H1 (cell line): ENCODE data around the gene CATSPERD. TPM values are rescaled to one million over a fixed set of nuclear protein-coding genes. Genes with fewer than 3 reads are reported as not detected.

ENCODE experiments used
- CTCF ChIA-PET: fragments of 300-600 bp; sonication (Branson Sonifier 250); formaldehyde crosslinking; loops from one replicate; lab custom pipeline; 2021; ENCODE audit not compliant: partially characterized antibody; lab: Charles Lee
- POLR2A ChIA-PET: fragments of 300-600 bp; sonication (Branson Sonifier 250); formaldehyde crosslinking; loops from one replicate; lab custom pipeline; 2021; ENCODE audit warnings: inconsistent platforms; ENCODE audit not compliant: partially characterized antibody; lab: Charles Lee
- DNase-seq, 2 experiments: peaks; one replicate each; pipeline versions ENCODE4 v3.0.0 to v3.0.0-alpha.2; 2010 to 2022; ENCODE audit warnings: low spot score in 2 of 2, low read depth in 1 of 2, mixed read lengths in 1 of 2
- FAIRE-seq: peaks from 2 replicates; lab custom pipeline; 2011; peaks lifted over from hg19 to GRCh38; lab: Jason Lieb, UNC
- H2AFZ ChIP-seq: 2 replicates; pipeline ENCODE4 v1.8.1; 2012; ENCODE audit warnings: low read length, inconsistent platforms
- H2AK5ac ChIP-seq: 2 replicates; pipeline ENCODE4 v1.6.1; 2013; ENCODE audit warnings: low read depth, low read length
- H2BK120ac ChIP-seq: replicated peaks from 2 replicates; pipeline ENCODE3; 2013; ENCODE audit warnings: low read depth, low read length, inconsistent platforms
- H2BK12ac ChIP-seq: 2 replicates; pipeline ENCODE4 v1.6.1; 2013; ENCODE audit warnings: low read depth, low read length
- H2BK15ac ChIP-seq: 2 replicates; pipeline ENCODE4 v1.6.1; 2013; ENCODE audit warnings: low read length
- H2BK20ac ChIP-seq: 2 replicates; pipeline ENCODE4 v1.6.1; 2013; ENCODE audit warnings: low read length
- H2BK5ac ChIP-seq: 2 replicates; pipeline ENCODE4 v1.6.1; 2013; ENCODE audit warnings: low read depth, low read length
- H3K14ac ChIP-seq: 2 replicates; pipeline ENCODE4 v1.6.1; 2013; ENCODE audit warnings: inconsistent platforms; ENCODE audit not compliant: insufficient read length
- H3K18ac ChIP-seq: 2 replicates; pipeline ENCODE4 v1.6.1; 2013; ENCODE audit warnings: low read length; ENCODE audit errors: extremely low read depth
- H3K23ac ChIP-seq: 2 replicates; pipeline ENCODE4 v1.6.1; 2013; ENCODE audit warnings: inconsistent platforms; ENCODE audit not compliant: insufficient read length
- H3K23me2 ChIP-seq: 2 replicates; pipeline ENCODE4 v1.6.1; 2013; ENCODE audit warnings: low read depth, low read length
- H3K27ac ChIP-seq: 2 replicates; pipeline ENCODE4 v1.6.1; 2011; ENCODE audit warnings: low read depth, low read length, inconsistent platforms
- H3K27me3 ChIP-seq, 4 experiments: replicated peaks in 1 of 4; 1 replicate in 1 of 4; 2 replicates in 3 of 4; pipeline versions ENCODE4 v1.6.1 to v1.8.1; 2011 to 2013; ENCODE audit warnings: low read length in 3 of 4, mild to moderate bottlenecking in 3 of 4, inconsistent platforms in 2 of 4, mixed read lengths in 2 of 4, moderate library complexity in 1 of 4; ENCODE audit not compliant: control insufficient read depth in 3 of 4, insufficient read depth in 3 of 4; ENCODE audit errors: extremely low read depth in 1 of 4
- H3K36me3 ChIP-seq, 4 experiments: 2 replicates each; pipeline versions ENCODE4 v1.6.1 to v1.8.1; 2011 to 2013; ENCODE audit warnings: mild to moderate bottlenecking in 4 of 4, low read length in 3 of 4, moderate library complexity in 2 of 4, control low read depth in 1 of 4, inconsistent platforms in 1 of 4; ENCODE audit not compliant: insufficient read depth in 4 of 4, control insufficient read depth in 2 of 4
- H3K4ac ChIP-seq: replicated peaks from 2 replicates; pipeline ENCODE3; 2013; ENCODE audit warnings: low read length, low read depth, mixed read lengths, inconsistent platforms; ENCODE audit not compliant: insufficient read length
- H3K4me1 ChIP-seq, 4 experiments: replicated peaks in 1 of 4; 1 replicate in 1 of 4; 2 replicates in 3 of 4; pipeline versions ENCODE4 v1.6.1 to v1.8.1; 2011 to 2013; ENCODE audit warnings: low read length in 3 of 4, inconsistent platforms in 2 of 4, mixed read lengths in 1 of 4; ENCODE audit not compliant: insufficient read depth in 4 of 4, control insufficient read depth in 3 of 4
- H3K4me2 ChIP-seq, 2 experiments: 2 replicates each; pipeline versions ENCODE4 v1.6.1 to v1.8.1; 2011 to 2013; ENCODE audit warnings: low read depth in 2 of 2, low read length in 2 of 2, control low read depth in 1 of 2, inconsistent platforms in 1 of 2, mild to moderate bottlenecking in 1 of 2; ENCODE audit not compliant: insufficient read depth in 1 of 2
- H3K4me3 ChIP-seq, 4 experiments: fragments of 200-600, 300-600 bp in 1 of 4; sonication (generic), shearing (Covaris generic), sonication (Bioruptor Twin) in 1 of 4; 2 replicates each; pipeline versions ENCODE4 v1.5.1 to v1.8.1; 2011 to 2016; ENCODE audit warnings: low read length in 4 of 4, low read depth in 3 of 4, control low read depth in 2 of 4, inconsistent platforms in 2 of 4, mild to moderate bottlenecking in 2 of 4, mixed read lengths in 1 of 4, moderate library complexity in 1 of 4; ENCODE audit not compliant: insufficient read depth in 2 of 4; ENCODE audit errors: extremely low read depth in 1 of 4
- H3K56ac ChIP-seq: replicated peaks from 2 replicates; pipeline ENCODE3; 2013; ENCODE audit warnings: low read depth, mild to moderate bottlenecking, mixed read lengths, low read length, inconsistent platforms; ENCODE audit not compliant: insufficient read length
- H3K79me1 ChIP-seq: 2 replicates; pipeline ENCODE4 v1.6.1; 2013; ENCODE audit warnings: low read depth, low read length, control low read depth
- H3K79me2 ChIP-seq, 2 experiments: 2 replicates each; pipeline versions ENCODE4 v1.6.1 to v1.8.1; 2012 to 2013; ENCODE audit warnings: low read length in 2 of 2, mild to moderate bottlenecking in 2 of 2, inconsistent platforms in 1 of 2; ENCODE audit not compliant: insufficient read depth in 2 of 2, control insufficient read depth in 1 of 2
- H3K9ac ChIP-seq, 4 experiments: replicated peaks in 1 of 4; 1 replicate in 1 of 4; 2 replicates in 3 of 4; pipeline versions ENCODE4 v1.6.1 to v1.8.1; 2011 to 2013; ENCODE audit warnings: low read depth in 3 of 4, low read length in 3 of 4, control low read depth in 2 of 4, mild to moderate bottlenecking in 2 of 4, moderate library complexity in 2 of 4, inconsistent platforms in 1 of 4; ENCODE audit errors: extremely low read depth in 1 of 4
- H3K9me3 ChIP-seq, 2 experiments: 2 replicates each; pipeline versions ENCODE4 v1.6.1 to v1.8.1; 2012 to 2013; ENCODE audit warnings: mild to moderate bottlenecking in 2 of 2, moderate library complexity in 2 of 2, control low read depth in 1 of 2, inconsistent platforms in 1 of 2, low read depth in 1 of 2, low read length in 1 of 2, mixed read lengths in 1 of 2; ENCODE audit not compliant: insufficient read depth in 2 of 2
- H4K20me1 ChIP-seq, 2 experiments: replicated peaks in 1 of 2; 2 replicates each; pipeline versions ENCODE3 to v1.8.1; 2011 to 2013; ENCODE audit warnings: inconsistent platforms in 2 of 2, low read length in 2 of 2, mild to moderate bottlenecking in 1 of 2; ENCODE audit not compliant: insufficient read depth in 2 of 2, control insufficient read depth in 1 of 2
- H4K5ac ChIP-seq: 2 replicates; pipeline ENCODE4 v1.6.1; 2013; ENCODE audit warnings: low read length, low read depth, mixed read lengths, inconsistent platforms; ENCODE audit not compliant: insufficient read length
- H4K8ac ChIP-seq: 2 replicates; pipeline ENCODE4 v1.8.0; 2013; ENCODE audit warnings: mild to moderate bottlenecking, moderate library complexity, low read length, inconsistent platforms; ENCODE audit not compliant: insufficient read depth; ENCODE audit errors: extremely low read depth
- H4K91ac ChIP-seq: replicated peaks from 2 replicates; pipeline ENCODE3; 2013; ENCODE audit warnings: low read length, mixed read lengths, inconsistent platforms; ENCODE audit not compliant: insufficient read length
- BCL11A ChIP-seq, 2 experiments: IDR thresholded peaks; one replicate each; pipeline ENCODE4 v1.6.1; 2011; ENCODE audit warnings: low read depth in 2 of 2, low read length in 2 of 2, mild to moderate bottlenecking in 2 of 2
- CREB1 ChIP-seq: IDR thresholded peaks from 2 replicates; pipeline ENCODE4 v1.6.1; 2012; ENCODE audit warnings: inconsistent platforms
- HDAC2 ChIP-seq, 2 experiments: fragments of 300-600 bp in 1 of 2; sonication (generic) in 1 of 2; IDR thresholded peaks; 2 replicates each; pipeline ENCODE4 v1.6.1; 2011 to 2012; ENCODE audit warnings: low read depth in 2 of 2, low read length in 2 of 2, mild to moderate bottlenecking in 2 of 2, moderate library complexity in 2 of 2, borderline replicate concordance in 1 of 2, inconsistent platforms in 1 of 2
- KDM1A ChIP-seq: fragments of 200-600, 300-600 bp; sonication (generic); IDR thresholded peaks from 2 replicates; pipeline ENCODE4 v1.7.1; 2016; ENCODE audit warnings: mild to moderate bottlenecking, low read length, borderline replicate concordance
- MAX ChIP-seq: IDR thresholded peaks from 2 replicates; pipeline ENCODE4 v1.6.1; 2012; ENCODE audit warnings: inconsistent platforms
- NANOG ChIP-seq: IDR thresholded peaks from 2 replicates; pipeline ENCODE4 v1.6.1; 2011; ENCODE audit warnings: low read length, low read depth, mild to moderate bottlenecking, inconsistent platforms; ENCODE audit not compliant: insufficient read depth, poor library complexity, severe bottlenecking
- POLR2A ChIP-seq, 2 experiments: IDR thresholded peaks; 1 replicate in 1 of 2; 2 replicates in 1 of 2; pipeline ENCODE4 v1.6.1; 2011; ENCODE audit warnings: low read depth in 2 of 2, low read length in 2 of 2, mild to moderate bottlenecking in 2 of 2; ENCODE audit errors: control extremely low read depth in 1 of 2
- SIX5 ChIP-seq: IDR thresholded peaks from 2 replicates; pipeline ENCODE4 v1.6.1; 2011; ENCODE audit warnings: mild to moderate bottlenecking, low read depth, low read length
- SP1 ChIP-seq: IDR thresholded peaks from 2 replicates; pipeline ENCODE4 v1.6.1; 2011; ENCODE audit warnings: low read depth, low read length
- TAF7 ChIP-seq: optimal IDR thresholded peaks from 2 replicates; pipeline ENCODE3; 2011; ENCODE audit warnings: low read depth, mild to moderate bottlenecking, inconsistent platforms, low read length, moderate library complexity, borderline replicate concordance
- WGBS, 2 experiments: shearing (Covaris generic) in 1 of 2; methylation state at CpG; one replicate each; pipeline versions ENCODE4 v1.1.6 to v1.1.7; 2013 to 2015; ENCODE audit warnings: low lambda C conversion rate in 2 of 2, mixed read lengths in 2 of 2, inconsistent platforms in 1 of 2, low coverage in 1 of 2, missing lambda C conversion rate in 1 of 2; ENCODE audit not compliant: insufficient replicate concordance in 2 of 2, insufficient coverage in 1 of 2, insufficient read length in 1 of 2; ENCODE audit errors: extremely low coverage in 1 of 2, missing lambda C conversion rate in 1 of 2; 5-methylcytosine and 5-hydroxymethylcytosine counted together
- polyA plus RNA-seq, 7 experiments: library from polyadenylated mRNA; depleted of rRNA in 3 of 7; stranded (reverse) in 5 of 7; unstranded in 2 of 7; fragments of >200 nt in 5 of 7; fragments of 200-250 nt in 2 of 7; gene quantifications; 1 replicate in 5 of 7; 2 replicates in 1 of 7; 4 replicates in 1 of 7; pipeline versions ENCODE4 v1.2.1 to v1.2.3, GENCODE V29; 2011 to 2013; ENCODE audit warnings: missing spikeins in 2 of 7, mixed read lengths in 2 of 7
- total RNA-seq: library from RNA; stranded (reverse); fragmentation: NEBNext Ultra II Directional; extraction: Animal tissue kit (Norgen Biotek cat#: 25700); gene quantifications from 2 replicates; pipeline ENCODE4 v1.2.1, GENCODE V29; 2021

The CATSPERD gene
- total and polyA plus RNA-seq, 2 of the 8 experiments (the other 6 are each of a cell fraction or from before 2014, with no cell fraction given) = 0.12 TPM; not detected in 1

DNA sequence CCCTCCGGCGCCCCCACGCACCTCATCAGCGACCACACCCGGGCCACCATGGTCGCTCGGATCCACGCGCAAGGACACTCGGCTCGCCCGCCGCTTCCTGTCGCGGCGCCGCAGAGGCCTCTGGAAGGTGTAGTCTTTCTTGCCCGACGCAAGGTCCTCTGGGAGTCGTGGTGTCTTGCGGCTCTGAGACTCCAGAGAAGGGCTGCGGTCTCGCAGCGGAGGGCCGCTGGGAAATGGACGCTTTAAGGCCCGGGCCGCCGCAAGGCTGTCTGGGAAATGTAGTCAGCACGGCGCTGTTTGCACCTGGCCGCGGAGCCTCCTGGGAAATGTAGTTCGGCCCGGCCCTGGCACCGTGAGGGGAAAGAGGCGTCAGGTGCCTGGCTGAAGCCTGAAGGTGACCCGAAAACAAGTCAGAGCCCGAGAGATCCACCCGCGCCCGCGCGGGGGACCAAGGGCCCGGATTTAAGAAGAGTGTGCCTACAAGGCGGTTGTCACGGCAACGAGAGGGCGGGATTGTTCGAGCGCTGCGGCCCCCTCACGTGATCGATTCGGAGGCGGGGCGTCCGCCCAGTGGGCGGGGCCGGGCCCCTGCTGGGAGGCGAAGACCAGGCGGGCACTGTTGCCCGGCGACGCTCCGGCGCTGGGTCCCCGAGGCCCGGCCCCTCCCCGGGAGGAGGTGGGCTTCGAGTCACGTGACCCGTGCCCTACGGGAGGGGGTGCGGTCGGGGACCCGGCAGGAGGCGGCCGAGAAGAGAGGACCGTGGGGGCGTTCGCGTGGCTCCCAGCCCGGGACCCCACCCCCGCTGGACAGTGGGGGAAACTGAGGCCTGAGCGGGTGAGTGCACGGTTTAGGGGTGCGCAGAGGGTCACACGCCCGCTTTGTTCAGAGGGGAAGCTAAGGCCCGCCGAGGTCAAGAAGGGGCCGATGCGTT, 39.7 kb upstream of the CATSPERD start, which contains the start of the genes HSD11B1L and MICOS13:
HSD11B1L (plus strand) TSS at position 591 of the 932 bp plus-strand sequence. CDS start 3,806 bp downstream, outside the sequence.
MICOS13 (minus strand) TSS at position 80 of the 932 bp plus-strand sequence; CDS start at position 50, 30 bp downstream.
- CTCF ChIA-PET = no interaction called here
- Histone ChIP-seq H2BK5ac (peak within 1 kb of the TSS; percentile 81; the same call in 1 of the 2 replicates), H3K4me1 (peaks cover 0 to 14% (median 0%) of the 10 kb centered on the region in 4 experiments; a peak in 5 of 7 replicates), H2BK15ac (no peak within 1 kb of the TSS), H3K36me3 (0 out of 8 replicates have a peak, but pooled peaks cover 0 to 2% (median 0%) of the 10 kb centered on the region in 4 experiments), H2BK120ac (peak within 1 kb of the TSS; percentile 22), H2AFZ (peak within 1 kb of the TSS; percentile 92; the same call in 1 of the 2 replicates), H3K27me3 (no peaks in the 10 kb centered on the region), H3K79me1 (peaks cover 3% of the 10 kb centered on the region; the same call in 1 of the 2 replicates), H3K9ac (peak within 1 kb of the TSS; percentile 59 to 67 (median 64); a peak in 6 of 7 replicates), H3K4me2 (peak within 1 kb of the TSS; percentile 89 to 97), H2BK20ac (no peak within 1 kb of the TSS), H3K14ac (no peak within 1 kb of the TSS), H3K27ac (peak within 1 kb of the TSS; percentile 88), H3K56ac (peak within 1 kb of the TSS; percentile 80), H3K23ac (no peak within 1 kb of the TSS), H2AK5ac (0 out of 2 replicates have a peak within 1 kb of the TSS, but pooled peaks have one; percentile 90), H3K4ac (peak within 1 kb of the TSS; percentile 94), H4K5ac (peak within 1 kb of the TSS; percentile 76), H4K91ac (no peak within 1 kb of the TSS), H2BK12ac (peak within 1 kb of the TSS; percentile 80; the same call in 1 of the 2 replicates), H3K18ac (peak within 1 kb of the TSS; percentile 93), H4K20me1 (peaks cover 0 to 10% of the 10 kb centered on the region in 2 experiments), H3K23me2 (peaks cover 15% of the 10 kb centered on the region; the same call in 1 of the 2 replicates), H3K79me2 (no peaks in the 10 kb centered on the region), H3K4me3 (peak within 1 kb of the TSS; percentile 58 to 83 (median 76)), H3K9me3 (no peaks in the 10 kb centered on the region), H4K8ac (peak within 1 kb of the TSS; percentile 92)
- 3% methylated on average over 68 of the region's 94 CpGs; no CpG with 5 or more reads in 1 of the 2 experiments for WGBS, 2 experiments
- POLR2A ChIA-PET = interaction anchor here (0.5 to 1.7 kb wide), 4 partner anchors 9 to 33 kb away, joined by 3 to 8 read pairs (median 6); partner anchors contain the start of gene RPL36
- DNase-seq (peak; percentile 97 to 100), FAIRE-seq (peak; percentile 91)
- TF ChIP-seq KDM1A (no peak), CREB1 (peak; percentile 88), HDAC2 (IDR thresholded peaks at IDR 0.05; ENCODE audit: borderline replicate concordance in 1 of 2, low read depth in 2 of 2, low read length in 2 of 2) (no peak), SIX5 (peak; percentile 91), POLR2A (IDR thresholded peaks at IDR 0.05; ENCODE audit: control extremely low read depth in 1 of 2, low read depth in 2 of 2, low read length in 2 of 2) (no peak), SP1 (0 out of 2 replicates have a peak, but pooled peaks have one; percentile 67), TAF7 (peak; percentile 5), MAX (0 out of 2 replicates have a peak, but pooled peaks have one; percentile 1), NANOG (peak; percentile 27), BCL11A (IDR thresholded peaks at IDR 0.05; ENCODE audit: low read depth in 2 of 2, low read length in 2 of 2) (no peak)
